Neuron (in vitro differentiated cells): ENCODE results near the gene CDH23.

Experiments
- H2AFZ ChIP-seq: one replicate; pipeline ENCODE4 v1.6.1; 2013; ENCODE audit warnings: low read depth, mild to moderate bottlenecking, inconsistent platforms, low read length, moderate library complexity
- H3K27me3 ChIP-seq: one replicate; pipeline ENCODE4 v1.6.1; 2013; ENCODE audit warnings: low read length; ENCODE audit not compliant: insufficient read depth
- H3K36me3 ChIP-seq: one replicate; pipeline ENCODE4 v1.6.1; 2013; ENCODE audit warnings: low read length; ENCODE audit not compliant: insufficient read depth
- H3K4me1 ChIP-seq: one replicate; pipeline ENCODE4 v1.6.1; 2013; ENCODE audit warnings: low read length; ENCODE audit not compliant: insufficient read depth
- H3K4me3 ChIP-seq: 2 replicates; pipeline ENCODE4 v1.5.1; 2013; ENCODE audit warnings: mild to moderate bottlenecking, low read length, moderate library complexity
- H3K9me3 ChIP-seq: one replicate; pipeline ENCODE4 v1.6.1; 2013; ENCODE audit warnings: low read length

The CDH23 gene

GRCh38 chr10:71582506-71583475 lies 186.1 kb downstream of the CDH23 start:
- H3K27me3 ChIP-seq = no peaks in the 10 kb centered on the region
- no peak overlapping the region for H3K4me3 ChIP-seq
- H3K36me3 ChIP-seq = no peaks in the 10 kb centered on the region
- H2AFZ ChIP-seq = no peak overlapping the region
- H3K9me3 ChIP-seq = no peaks in the 10 kb centered on the region
- no peaks in the 10 kb centered on the region for H3K4me1 ChIP-seq

- no peaks in the 10 kb centered on the region for H3K27me3 ChIP-seq
- no peak overlapping the region for H3K4me3 ChIP-seq
These were observed 187.7 kb downstream of the CDH23 start for GRCh38 chr10:71584461-71584860.

GRCh38 chr10:71584902-71585563 lies 188.3 kb downstream of the CDH23 start:
- no peaks in the 10 kb centered on the region for H3K36me3 ChIP-seq
- no peak overlapping the region for H2AFZ ChIP-seq
- no peak overlapping the region for H3K4me3 ChIP-seq
- no peaks in the 10 kb centered on the region for H3K27me3 ChIP-seq
- no peaks in the 10 kb centered on the region for H3K4me1 ChIP-seq
- H3K9me3 ChIP-seq = no peaks in the 10 kb centered on the region

More at GRCh38 chr10:71584461-71584860, 187.7 kb downstream of the CDH23 start:
- no peaks in the 10 kb centered on the region for H3K4me1 ChIP-seq
- no peaks in the 10 kb centered on the region for H3K9me3 ChIP-seq
- no peaks in the 10 kb centered on the region for H3K36me3 ChIP-seq
- no peak overlapping the region for H2AFZ ChIP-seq

- Histone ChIP-seq H3K9me3 (no peaks in the 10 kb centered on the region), H3K4me1 (no peaks in the 10 kb centered on the region), H3K4me3 (no peak overlapping the region), H2AFZ (no peak overlapping the region), H3K36me3 (no peaks in the 10 kb centered on the region), H3K27me3 (no peaks in the 10 kb centered on the region)
These were observed 189.0 kb downstream of the CDH23 start for GRCh38 chr10:71585564-71586290.

- Histone ChIP-seq H3K9me3 (no peaks in the 10 kb centered on the region), H3K4me3 (no peak overlapping the region), H3K36me3 (no peaks in the 10 kb centered on the region), H3K4me1 (no peaks in the 10 kb centered on the region), H2AFZ (no peak overlapping the region), H3K27me3 (peaks cover 4% of the 10 kb centered on the region)
These were observed 191.3 kb downstream of the CDH23 start for GRCh38 chr10:71587941-71588573.

GRCh38 chr10:71588685-71589084 lies 192.0 kb downstream of the CDH23 start:
- H3K4me3 ChIP-seq = no peak overlapping the region
- H3K4me1 ChIP-seq = no peaks in the 10 kb centered on the region
- H3K27me3 ChIP-seq = peaks cover 4% of the 10 kb centered on the region
- H3K36me3 ChIP-seq = no peaks in the 10 kb centered on the region
- no peaks in the 10 kb centered on the region for H3K9me3 ChIP-seq
- H2AFZ ChIP-seq = no peak overlapping the region

GRCh38 chr10:71589617-71590551 lies 193.2 kb downstream of the CDH23 start:
- Histone ChIP-seq H3K27me3 (peaks cover 4% of the 10 kb centered on the region), H2AFZ (no peak overlapping the region), H3K4me3 (no peak overlapping the region), H3K36me3 (no peaks in the 10 kb centered on the region), H3K4me1 (no peaks in the 10 kb centered on the region), H3K9me3 (no peaks in the 10 kb centered on the region)

- Histone ChIP-seq H3K4me1 (no peaks in the 10 kb centered on the region), H3K27me3 (peaks cover 4% of the 10 kb centered on the region), H3K4me3 (no peak overlapping the region), H3K36me3 (no peaks in the 10 kb centered on the region), H2AFZ (no peak overlapping the region), H3K9me3 (no peaks in the 10 kb centered on the region)
These were observed 194.1 kb downstream of the CDH23 start for GRCh38 chr10:71590781-71591350.

- Histone ChIP-seq H3K36me3 (no peaks in the 10 kb centered on the region), H2AFZ (no peak overlapping the region), H3K4me1 (no peaks in the 10 kb centered on the region), H3K27me3 (peaks cover 4% of the 10 kb centered on the region), H3K4me3 (no peak overlapping the region), H3K9me3 (no peaks in the 10 kb centered on the region)
These were observed 198.3 kb downstream of the CDH23 start for GRCh38 chr10:71594934-71595571.

- H3K4me3 ChIP-seq = no peak overlapping the region
- H2AFZ ChIP-seq = no peak overlapping the region
- H3K27me3 ChIP-seq = peaks cover 4% of the 10 kb centered on the region
- H3K9me3 ChIP-seq = no peaks in the 10 kb centered on the region
- H3K4me1 ChIP-seq = no peaks in the 10 kb centered on the region
- H3K36me3 ChIP-seq = no peaks in the 10 kb centered on the region
These were observed 198.9 kb downstream of the CDH23 start for GRCh38 chr10:71595649-71596048.

- no peaks in the 10 kb centered on the region for H3K9me3 ChIP-seq
These were observed 199.4 kb downstream of the CDH23 start for GRCh38 chr10:71596127-71596526.

More at GRCh38 chr10:71596127-71596526, 199.4 kb downstream of the CDH23 start:
- H3K4me1 ChIP-seq = no peaks in the 10 kb centered on the region
- no peak overlapping the region for H3K4me3 ChIP-seq
- no peaks in the 10 kb centered on the region for H3K36me3 ChIP-seq
- no peak overlapping the region for H2AFZ ChIP-seq
- peaks cover 4% of the 10 kb centered on the region for H3K27me3 ChIP-seq
